AG08396 (cell line): ENCODE measurements around the gene UGDH.

Experiments
- DNase-seq: peaks from one replicate; pipeline ENCODE4 v3.0.0; 2012; ENCODE audit warnings: low spot score, mixed read lengths

Gene UGDH

DNA sequence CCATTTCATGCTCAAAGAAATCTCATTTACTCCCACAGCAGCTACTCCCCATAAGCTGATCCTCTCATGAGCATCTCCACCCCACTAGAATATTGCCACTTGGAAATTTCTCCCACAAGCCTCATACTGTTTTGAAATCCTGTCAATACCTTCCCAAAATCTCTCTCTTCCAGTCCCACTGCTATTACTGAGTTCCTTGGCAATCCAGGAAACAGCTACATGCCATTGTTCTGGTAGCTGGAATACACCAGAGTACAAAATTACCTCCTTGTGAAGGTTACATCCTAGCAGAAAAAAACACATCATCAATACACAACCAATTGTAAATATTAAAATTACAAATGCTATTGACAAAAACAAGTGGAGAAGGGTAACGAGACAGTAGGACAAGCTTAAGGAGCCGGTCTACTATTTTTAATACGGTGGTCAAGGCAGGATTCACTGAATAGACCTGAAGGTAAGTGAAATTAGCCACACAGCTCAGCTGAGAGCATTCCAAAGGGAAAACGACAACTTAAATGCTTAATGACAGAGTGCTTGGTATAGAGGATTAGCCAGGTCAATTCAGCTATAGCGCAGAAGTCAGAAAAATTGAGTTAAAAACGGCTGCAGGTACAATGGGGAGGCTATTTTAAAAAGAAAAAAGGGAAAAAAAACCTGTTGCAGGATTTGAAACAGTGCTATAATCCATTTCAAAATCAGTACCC lies 74.9 kb downstream of the UGDH start:
- DNase-seq: no peak

DNA sequence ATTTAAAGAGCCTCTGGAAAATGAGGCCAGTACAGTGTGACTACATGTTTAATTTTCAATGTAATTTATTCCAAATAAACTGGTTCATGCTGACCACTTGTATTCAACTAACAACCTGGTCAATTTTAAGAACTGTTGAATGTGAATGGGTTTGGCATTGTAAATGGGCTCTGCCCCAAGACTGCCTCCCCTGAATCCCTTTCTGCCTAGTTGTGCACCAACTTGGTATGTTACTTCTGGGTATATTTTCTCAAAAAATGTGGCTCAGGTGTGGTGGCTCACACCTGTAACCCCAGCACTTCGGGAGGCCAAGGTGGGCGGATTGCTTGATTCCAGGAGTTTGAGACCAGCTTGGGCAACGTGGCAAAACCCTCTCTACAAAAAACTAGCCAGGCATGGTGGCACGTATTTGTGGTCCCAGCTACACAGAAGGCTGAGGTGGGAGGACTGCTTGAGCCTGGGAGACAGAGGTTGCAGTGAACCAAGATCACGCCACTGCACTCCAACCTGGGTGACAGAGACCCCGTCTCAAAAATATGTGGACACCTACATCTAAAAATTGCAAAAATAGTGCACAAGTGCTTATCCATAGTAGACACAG lies 75.7 kb downstream of the UGDH start:
- no peak for DNase-seq

DNA sequence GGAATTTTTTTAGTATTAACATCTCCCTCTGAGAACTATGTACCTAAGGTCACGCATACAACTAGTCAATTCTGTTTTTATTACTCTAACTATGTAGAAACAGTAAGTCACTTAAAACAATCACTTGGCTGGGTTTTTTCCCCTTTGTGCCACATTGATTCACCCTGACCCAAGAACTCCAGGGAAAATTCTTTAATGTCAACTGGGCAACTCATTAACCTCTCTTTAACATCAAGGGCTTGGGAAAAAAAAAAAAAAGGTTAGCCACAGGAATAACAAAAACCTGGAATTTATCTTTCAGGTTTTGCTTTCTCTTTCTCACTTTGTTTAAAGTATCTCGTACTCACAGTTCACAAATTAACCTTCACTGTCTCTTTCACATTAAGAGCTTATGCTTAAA lies 76.6 kb downstream of the UGDH start:
- no peak for DNase-seq
